HepG2 (cell line): Measurements from ENCODE around the gene FAM170B. TPM values are rescaled to one million over a fixed set of nuclear protein-coding genes. Genes with fewer than 3 reads are reported as not detected.

Experiments used
- ATAC-seq: fragments of 200-7000 bp; cut with Tn5 transposase; 3 replicates; pipeline ENCODE4 v1.9.1; 2020; ENCODE audit warnings: mild to moderate bottlenecking, moderate library complexity
- BruUV-seq: library from RNA; stranded (reverse); fragments of 400-500 nt; replicated peaks from 2 replicates; lab custom pipeline; 2021; lab: Mats Ljungman, UMichigan
- CTCF ChIA-PET: fragments of 300-600 bp; formaldehyde crosslinking; extraction: SDS; loops from one replicate; lab custom pipeline; 2021; ENCODE audit warnings: low total read pairs, inconsistent platforms, low intra/inter-chr PET ratio; lab: Yijun Ruan, JAX
- POLR2A ChIA-PET: fragments of 350-600 bp; sonication (Branson Sonifier 250); formaldehyde crosslinking; loops from one replicate; lab custom pipeline; 2020; ENCODE audit warnings: antibody characterized with exemption, inconsistent platforms; lab: Yijun Ruan, JAX
- DNase-seq: peaks from one replicate; pipeline ENCODE4 v3.0.0-alpha.2; 2015; ENCODE audit warnings: low spot score
- FAIRE-seq: peaks from 3 replicates; lab custom pipeline; 2011; peaks lifted over from hg19 to GRCh38; lab: Jason Lieb, UNC
- H2AFZ ChIP-seq: one replicate; pipeline ENCODE4 v1.6.1; 2011; ENCODE audit warnings: low read length, inconsistent platforms
- H3K27ac ChIP-seq: fragments of 300-600 bp; 3 replicates; pipeline ENCODE4 v1.8.0; 2011; ENCODE audit warnings: mixed run types, mild to moderate bottlenecking, mixed read lengths, low read length, inconsistent platforms; ENCODE audit not compliant: insufficient read depth; ENCODE audit errors: extremely low read length
- H3K27me3 ChIP-seq, 2 experiments: fragments of 200-600 bp in 1 of 2; 2 replicates in 1 of 2; 3 replicates in 1 of 2; pipeline versions ENCODE4 v1.6.0 to v1.8.0; 2011; ENCODE audit warnings: low read length in 2 of 2, mild to moderate bottlenecking in 2 of 2, moderate library complexity in 2 of 2, inconsistent platforms in 1 of 2; ENCODE audit not compliant: insufficient read depth in 2 of 2, control insufficient read depth in 1 of 2
- H3K36me3 ChIP-seq, 2 experiments: fragments of 200-600 bp in 1 of 2; replicated peaks in 1 of 2; 2 replicates in 1 of 2; 3 replicates in 1 of 2; pipeline versions ENCODE4 v1.5.1 to v1.8.0; 2011; ENCODE audit warnings: low read length in 2 of 2, inconsistent platforms in 1 of 2; ENCODE audit not compliant: insufficient read depth in 2 of 2, control insufficient read depth in 1 of 2
- H3K4me1 ChIP-seq: 2 replicates; pipeline ENCODE4 v1.5.1; 2012; ENCODE audit warnings: low read length, inconsistent platforms; ENCODE audit not compliant: insufficient read depth
- H3K4me2 ChIP-seq: 2 replicates; pipeline ENCODE4 v1.6.0; 2011; ENCODE audit warnings: low read depth, low read length, inconsistent platforms
- H3K4me3 ChIP-seq, 3 experiments: fragments of 200-600 bp in 1 of 3; sonication (generic), shearing (Covaris generic) in 1 of 3; replicated peaks in 1 of 3; 2 replicates each; pipeline ENCODE4 v1.5.1; 2011 to 2016; ENCODE audit warnings: low read length in 3 of 3, inconsistent platforms in 2 of 3, low read depth in 2 of 3, mild to moderate bottlenecking in 2 of 3, control low read depth in 1 of 3, mixed read lengths in 1 of 3; ENCODE audit not compliant: insufficient read depth in 1 of 3
- H3K79me2 ChIP-seq: one replicate; pipeline ENCODE4 v1.6.1; 2011; ENCODE audit warnings: low read length, inconsistent platforms; ENCODE audit not compliant: insufficient read depth
- H3K9ac ChIP-seq: 2 replicates; pipeline ENCODE4 v1.6.0; 2011; ENCODE audit warnings: mild to moderate bottlenecking, low read depth, low read length, inconsistent platforms; ENCODE audit not compliant: insufficient read depth
- H3K9me3 ChIP-seq: 2 replicates; pipeline ENCODE4 v1.5.1; 2012; ENCODE audit warnings: mild to moderate bottlenecking, low read length
- H4K20me1 ChIP-seq: 2 replicates; pipeline ENCODE4 v1.6.0; 2011; ENCODE audit warnings: inconsistent platforms, mild to moderate bottlenecking, low read length, moderate library complexity; ENCODE audit not compliant: insufficient read depth
- AGO1 ChIP-seq: fragments of 200-400 bp; formaldehyde crosslinking; IDR thresholded peaks from 2 replicates; pipeline ENCODE4 v1.6.1; 2017; ENCODE audit warnings: mild to moderate bottlenecking, low read depth, low read length, moderate library complexity; ENCODE audit not compliant: poor library complexity, severe bottlenecking
- MXI1 ChIP-seq: IDR thresholded peaks from 3 replicates; pipeline ENCODE4 v1.6.1; 2012; ENCODE audit warnings: low read depth, low read length, inconsistent platforms, borderline replicate concordance
- NR2F6 ChIP-seq, 2 experiments: IDR thresholded peaks; 2 replicates each; pipeline ENCODE4 v1.6.1; 2016; ENCODE audit warnings: antibody characterized with exemption in 1 of 2, mild to moderate bottlenecking in 1 of 2
- RBM39 ChIP-seq: fragments of 200-400 bp; formaldehyde crosslinking; IDR thresholded peaks from one replicate; pipeline ENCODE4 v1.6.1; 2018; ENCODE audit warnings: antibody characterized with exemption, mild to moderate bottlenecking, low read depth, low read length; ENCODE audit not compliant: poor library complexity, severe bottlenecking
- RFX1 ChIP-seq: fragments of 450-650 bp; IDR thresholded peaks from 2 replicates; pipeline ENCODE4 v1.6.1; 2017
- RNF219 ChIP-seq: sonication (generic); formaldehyde crosslinking; IDR thresholded peaks from 2 replicates; pipeline ENCODE4 v1.5.0; 2020; ENCODE audit warnings: mild to moderate bottlenecking, missing genetic modification reagents
- TAF15 ChIP-seq: fragments of 200-400 bp; formaldehyde crosslinking; IDR thresholded peaks from one replicate; pipeline ENCODE4 v1.6.1; 2018; ENCODE audit warnings: mild to moderate bottlenecking, low read depth, low read length; ENCODE audit not compliant: poor library complexity, severe bottlenecking
- TOPORS ChIP-seq: sonication (generic); formaldehyde crosslinking; IDR thresholded peaks from 2 replicates; pipeline ENCODE4 v1.8.0; 2023; ENCODE audit warnings: mild to moderate bottlenecking, missing genetic modification reagents
- ZFP36L2 ChIP-seq: sonication (generic); formaldehyde crosslinking; IDR thresholded peaks from 2 replicates; pipeline ENCODE4 v1.4.0; 2020; ENCODE audit warnings: missing genetic modification reagents
- ZNF253 ChIP-seq: sonication (generic); formaldehyde crosslinking; IDR thresholded peaks from 2 replicates; pipeline ENCODE4 v1.8.0; 2022; ENCODE audit warnings: mild to moderate bottlenecking, missing genetic modification reagents, borderline replicate concordance
- ZNF549 ChIP-seq: sonication (generic); formaldehyde crosslinking; IDR thresholded peaks from 2 replicates; pipeline ENCODE4 v1.5.0; 2020; ENCODE audit warnings: missing genetic modification reagents
- ZNF570 ChIP-seq: sonication (generic); formaldehyde crosslinking; IDR thresholded peaks from 2 replicates; pipeline ENCODE4 v1.4.0; 2020; ENCODE audit warnings: mild to moderate bottlenecking, missing genetic modification reagents, borderline replicate concordance
- ZSCAN9 ChIP-seq: IDR thresholded peaks from 2 replicates; pipeline ENCODE4 v1.6.1; 2016; ENCODE audit warnings: borderline replicate concordance
- WGBS: methylation state at CpG from one replicate; pipeline ENCODE4 v1.1.6; 2017; ENCODE audit warnings: low lambda C conversion rate; 5-methylcytosine and 5-hydroxymethylcytosine counted together
- in situ Hi-C: cut with HindIII; loops from 2 replicates; pipeline ENCODE4 v1.10.0; 2017; ENCODE audit warnings: low pct_unique_long_range_greater_than_20kb; ENCODE audit not compliant: extremely low pct_ligation_motif_present
- intact Hi-C: fragments of 100-400 bp; cut with micrococcal nuclease; formaldehyde crosslinking; loops from one replicate; pipeline ENCODE4 v1.10.0; 2022; ENCODE audit not compliant: unreplicated experiment
- polyA plus RNA-seq, 8 experiments: library from polyadenylated mRNA; depleted of rRNA in 3 of 8; stranded (reverse) in 7 of 8; unstranded in 1 of 8; fragments of >200 nt; fragmentation: Illumina TruSeq in 4 of 8; extraction: Trizol in 4 of 8; gene quantifications; 2 replicates each; pipeline versions ENCODE4 v1.2.1 to v1.2.3, GENCODE V29; 2011 to 2016; ENCODE audit warnings: low read depth in 4 of 8, missing spikeins in 1 of 8, mixed read lengths in 1 of 8; ENCODE audit not compliant: insufficient read depth in 1 of 8
- total RNA-seq, 5 experiments: library from RNA; depleted of rRNA; stranded (reverse); fragments of >200 nt; fragmentation: Illumina TruSeq; extraction: Trizol; gene quantifications; 2 replicates each; pipeline ENCODE4 v1.2.3, GENCODE V29; 2016; ENCODE audit warnings: low read depth in 1 of 5
- TF ChIP-seq, protein P1 (sequence below): sonication (generic); formaldehyde crosslinking; conservative IDR thresholded peaks from 2 replicates; pipeline ENCODE4 v1.5.0; 2020; ENCODE audit warnings: missing genetic modification reagents

The FAM170B gene
- total and polyA plus RNA-seq, 2 of the 13 experiments (the other 11 are each of a cell fraction or from before 2014, with no cell fraction given): not detected

DNA sequence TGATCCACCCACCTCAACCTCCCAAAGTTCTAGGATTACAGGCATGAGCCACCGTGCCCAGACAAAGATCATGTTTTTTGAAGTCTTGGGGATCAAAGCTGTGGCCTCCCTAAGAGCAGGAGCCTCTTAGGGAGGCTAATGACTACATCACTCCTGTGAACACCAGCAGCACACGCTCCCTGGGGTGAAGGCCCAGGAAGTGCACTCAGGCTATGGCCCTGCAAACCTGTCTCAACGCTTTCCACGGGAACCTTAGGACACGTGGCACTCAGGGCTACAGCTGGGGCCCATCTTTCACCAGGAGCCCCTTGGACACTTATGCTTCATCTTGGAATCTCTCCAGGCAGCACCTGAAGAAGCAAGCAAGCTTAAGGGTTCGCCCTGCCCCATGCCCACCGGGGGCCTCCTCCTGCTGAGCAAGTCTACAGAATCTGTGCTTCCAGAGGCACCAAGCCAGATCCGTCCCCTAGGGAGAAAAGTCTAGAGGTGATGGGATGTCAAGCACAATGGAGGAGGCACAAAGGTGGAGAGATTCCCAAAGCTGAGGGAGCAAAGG, 36.9 kb downstream of the FAM170B start:
- H3K4me3 ChIP-seq: no peak overlapping the region
- H3K79me2 ChIP-seq: no peaks in the 10 kb centered on the region
- H3K9ac ChIP-seq: no peak overlapping the region
- H3K4me1 ChIP-seq: no peaks in the 10 kb centered on the region
- H3K9me3 ChIP-seq: no peaks in the 10 kb centered on the region
- CTCF ChIA-PET: no interaction called here
- ATAC-seq (no peak), DNase-seq (no peak), FAIRE-seq (no peak)
- BruUV-seq: no TSS peak
- H3K36me3 ChIP-seq: no peaks in the 10 kb centered on the region
- H2AFZ ChIP-seq: no peak overlapping the region
- no peaks in the 10 kb centered on the region for H4K20me1 ChIP-seq
- TF ChIP-seq ZNF253 (CRISPR knock-in tag): no peak
- TF ChIP-seq NR2F6 (IDR thresholded peaks at IDR 0.05): no peak
- no peak for TF ChIP-seq NR2F6 (CRISPR knock-in tag; IDR thresholded peaks at IDR 0.05)
- TF ChIP-seq RFX1: no peak
- no peak for TF ChIP-seq ZNF570 (CRISPR knock-in tag)
- no peak for TF ChIP-seq ZSCAN9
- TF ChIP-seq, protein P1, sequence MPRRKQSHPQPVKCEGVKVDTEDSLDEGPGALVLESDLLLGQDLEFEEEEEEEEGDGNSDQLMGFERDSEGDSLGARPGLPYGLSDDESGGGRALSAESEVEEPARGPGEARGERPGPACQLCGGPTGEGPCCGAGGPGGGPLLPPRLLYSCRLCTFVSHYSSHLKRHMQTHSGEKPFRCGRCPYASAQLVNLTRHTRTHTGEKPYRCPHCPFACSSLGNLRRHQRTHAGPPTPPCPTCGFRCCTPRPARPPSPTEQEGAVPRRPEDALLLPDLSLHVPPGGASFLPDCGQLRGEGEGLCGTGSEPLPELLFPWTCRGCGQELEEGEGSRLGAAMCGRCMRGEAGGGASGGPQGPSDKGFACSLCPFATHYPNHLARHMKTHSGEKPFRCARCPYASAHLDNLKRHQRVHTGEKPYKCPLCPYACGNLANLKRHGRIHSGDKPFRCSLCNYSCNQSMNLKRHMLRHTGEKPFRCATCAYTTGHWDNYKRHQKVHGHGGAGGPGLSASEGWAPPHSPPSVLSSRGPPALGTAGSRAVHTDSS (CRISPR knock-in tag): no peak
- peaks cover 0 to under 1% of the 10 kb centered on the region in 2 experiments; a peak in 1 of 5 replicates for H3K27me3 ChIP-seq
- in situ Hi-C loops: no loop called here
- intact Hi-C loops: no loop called here
- 24% methylated on average over 8 of the region's 8 CpGs for WGBS
- no peak overlapping the region for H3K4me2 ChIP-seq
- POLR2A ChIA-PET: no interaction called here
- H3K27ac ChIP-seq: no peak overlapping the region

DNA sequence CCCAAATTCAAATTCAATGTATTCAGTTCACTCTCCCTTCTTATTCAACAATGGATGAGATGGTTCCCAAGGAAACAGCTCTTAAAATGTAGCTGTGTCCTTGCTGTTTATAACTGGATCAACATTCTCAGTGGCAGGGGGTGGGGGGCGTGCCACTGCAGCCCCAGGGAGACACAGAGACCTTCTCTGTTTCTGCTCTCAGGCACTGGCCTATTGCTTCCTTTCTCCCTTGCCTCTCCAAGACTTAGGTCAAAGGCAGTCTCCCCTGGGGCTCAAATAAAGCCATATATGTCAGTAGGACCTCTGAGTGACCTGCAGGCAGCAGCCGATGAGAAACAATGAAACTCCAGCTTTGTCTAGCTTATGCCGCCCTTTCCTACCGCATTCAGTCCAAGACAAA, 39.2 kb downstream of the FAM170B start:
- CTCF ChIA-PET: no interaction called here
- no peaks in the 10 kb centered on the region for H3K9me3 ChIP-seq
- 65% methylated on average over 4 of the region's 4 CpGs for WGBS
- H3K36me3 ChIP-seq: no peaks in the 10 kb centered on the region
- H4K20me1 ChIP-seq: no peaks in the 10 kb centered on the region
- ATAC-seq (no peak), DNase-seq (no peak), FAIRE-seq (no peak)
- peaks cover 2 to 5% of the 10 kb centered on the region in 2 experiments; a peak in 2 of 5 replicates for H3K27me3 ChIP-seq
- H3K4me3 ChIP-seq: no peak overlapping the region
- no TSS peak for BruUV-seq
- no peaks in the 10 kb centered on the region for H3K79me2 ChIP-seq
- H3K4me2 ChIP-seq: no peak overlapping the region
- H2AFZ ChIP-seq: no peak overlapping the region
- in situ Hi-C loops: no loop called here
- H3K4me1 ChIP-seq: no peaks in the 10 kb centered on the region
- no peak overlapping the region for H3K9ac ChIP-seq
- no peak overlapping the region for H3K27ac ChIP-seq
- intact Hi-C loops: no loop called here
- POLR2A ChIA-PET: no interaction called here
- TF ChIP-seq RBM39: no peak
- TF ChIP-seq ZNF549 (CRISPR knock-in tag): no peak
- TF ChIP-seq AGO1: no peak
- TF ChIP-seq TOPORS (CRISPR knock-in tag): no peak
- no peak for TF ChIP-seq RNF219
- TF ChIP-seq MXI1: no peak
- TF ChIP-seq ZFP36L2 (CRISPR knock-in tag): no peak
- TF ChIP-seq TAF15: no peak
